Activated CD4-positive, alpha-beta memory T cell treated with anti-CD3 and anti-CD28 coated beads for 36 hours (primary cell): ENCODE measurements around the gene RNF149. TPM values are rescaled to one million over a fixed set of nuclear protein-coding genes. Genes with fewer than 3 reads are reported as not detected.
"Not testable (repeated sequence)": the region's sequence is repeated elsewhere in the genome, so short reads cannot be mapped to it uniquely, and the experiment has no call there.

Experiments
- CTCF ChIA-PET: fragments of 350-600 bp; sonication (Branson Sonifier 250); formaldehyde crosslinking; loops from one replicate; lab custom pipeline; 2021; ENCODE audit warnings: antibody characterized with exemption, inconsistent platforms; lab: Charles Lee
- POLR2A ChIA-PET: fragments of 350-600 bp; sonication (Branson Sonifier 250); formaldehyde crosslinking; loops from one replicate; lab custom pipeline; 2021; ENCODE audit warnings: antibody characterized with exemption; lab: Charles Lee
- DNase-seq: peaks from one replicate; pipeline ENCODE4 v3.0.0-alpha.2; 2020
- H3K27ac Mint-ChIP-seq: one replicate; pipeline ENCODE4 v1.8.0; 2021; ENCODE audit warnings: mixed read lengths
- H3K27me3 Mint-ChIP-seq: one replicate; pipeline ENCODE4 v1.8.0; 2021; ENCODE audit warnings: mixed read lengths
- H3K36me3 Mint-ChIP-seq: one replicate; pipeline ENCODE4 v1.8.0; 2021; ENCODE audit warnings: mixed read lengths
- H3K4me1 Mint-ChIP-seq: one replicate; pipeline ENCODE4 v1.8.0; 2021; ENCODE audit warnings: low read depth, mixed read lengths
- H3K4me3 Mint-ChIP-seq: one replicate; pipeline ENCODE4 v1.8.0; 2021; ENCODE audit warnings: mild to moderate bottlenecking, mixed read lengths
- H3K9me3 Mint-ChIP-seq: one replicate; pipeline ENCODE4 v1.8.0; 2021; ENCODE audit warnings: mixed read lengths
- intact Hi-C: fragments of 100-400 bp; cut with micrococcal nuclease; formaldehyde crosslinking; loops from one replicate; pipeline ENCODE4 v1.15.1; 2023
- total RNA-seq, 2 experiments: library from RNA; stranded (reverse); gene quantifications; one replicate each; pipeline ENCODE4 v1.2.3, GENCODE V29; 2021

RNF149 gene
- total RNA-seq, result 10 to 100 TPM; 42.1 to 46.9 TPM

- Mint-ChIP-seq H3K27ac (peak within 1 kb of the TSS; percentile 97), H3K4me3 (peak within 1 kb of the TSS; percentile 98), H3K9me3 (no peaks in the 10 kb centered on the region), H3K4me1 (peaks cover 65% of the 10 kb centered on the region), H3K36me3 (peaks cover 24% of the 10 kb centered on the region), H3K27me3 (no peaks in the 10 kb centered on the region)
- intact Hi-C loops, result loop anchor here (5.0 kb wide), 2 partner anchors 306 to 409 kb away; partner anchors contain the start of gene RPL31
- ChIA-PET POLR2A (interaction anchor here (0.6 to 2.0 kb wide), 11 partner anchors 9 to 419 kb away, joined by 3 to 10 read pairs (median 4); partner anchors contain the start of gene CNOT11), CTCF (interaction anchor here (0.6 to 1.7 kb wide), 9 partner anchors 8 to 697 kb away, joined by 3 to 9 read pairs (median 4); no protein-coding TSS in a partner anchor)
- peak; percentile 92 for DNase-seq
These were observed at the start of gene RNF149 for GRCh38 chr2:101308432-101309210. Gene RNF149 (minus strand): TSS chr2:101308701. CDS start chr2:101308588, 113 bp downstream.

- intact Hi-C loops, result no loop called here
- Mint-ChIP-seq H3K36me3 (no peaks in the 10 kb centered on the region), H3K9me3 (no peaks in the 10 kb centered on the region), H3K4me1 (peaks cover 28% of the 10 kb centered on the region), H3K27me3 (no peaks in the 10 kb centered on the region), H3K27ac (no peak overlapping the region), H3K4me3 (no peak overlapping the region)
- ChIA-PET POLR2A (interaction anchor here (1.3 kb wide), 1 partner anchor 15 kb away, joined by 3 read pairs; no protein-coding TSS in a partner anchor), CTCF (interaction anchor here (1.9 kb wide), 1 partner anchor 15 kb away, joined by 5 read pairs; no protein-coding TSS in a partner anchor)
- DNase-seq, result no peak
These were observed 48.9 kb upstream of the RNF149 start for GRCh38 chr2:101357376-101357775.

- intact Hi-C loops, result no loop called here
- Mint-ChIP-seq H3K36me3 (no peaks in the 10 kb centered on the region), H3K9me3 (no peaks in the 10 kb centered on the region), H3K27me3 (no peaks in the 10 kb centered on the region), H3K4me1 (peaks cover 20% of the 10 kb centered on the region), H3K27ac (no peak overlapping the region), H3K4me3 (no peak overlapping the region)
- ChIA-PET POLR2A (no interaction called here), CTCF (no interaction called here)
- no peak for DNase-seq
These were observed 48.0 kb upstream of the RNF149 start for GRCh38 chr2:101356521-101356920.

- no peak for DNase-seq
- intact Hi-C loops, result no loop called here
- H3K36me3 Mint-ChIP-seq, result no peaks in the 10 kb centered on the region
- no peak overlapping the region for H3K27ac Mint-ChIP-seq
- ChIA-PET CTCF (no interaction called here), POLR2A (no interaction called here)
- no peaks in the 10 kb centered on the region for H3K9me3 Mint-ChIP-seq
- H3K4me1 Mint-ChIP-seq, result peaks cover 15% of the 10 kb centered on the region
- no peak overlapping the region for H3K4me3 Mint-ChIP-seq
- H3K27me3 Mint-ChIP-seq, result no peaks in the 10 kb centered on the region
These were observed 47.6 kb upstream of the RNF149 start for GRCh38 chr2:101356055-101356454.

GRCh38 chr2:101355401-101356054 lies 47.0 kb upstream of the RNF149 start:
- POLR2A ChIA-PET, result no interaction called here
- no peaks in the 10 kb centered on the region for H3K36me3 Mint-ChIP-seq
- no peaks in the 10 kb centered on the region for H3K9me3 Mint-ChIP-seq
- no peak overlapping the region for H3K4me3 Mint-ChIP-seq
- intact Hi-C loops, result no loop called here
- no peaks in the 10 kb centered on the region for H3K27me3 Mint-ChIP-seq
- peaks cover 12% of the 10 kb centered on the region for H3K4me1 Mint-ChIP-seq
- H3K27ac Mint-ChIP-seq, result no peak overlapping the region
- CTCF ChIA-PET, result interaction anchor here (1.0 kb wide), 1 partner anchor 13 kb away, joined by 3 read pairs; no protein-coding TSS in a partner anchor
- DNase-seq, result no peak

GRCh38 chr2:101354420-101355311 lies 46.2 kb upstream of the RNF149 start:
- peaks cover 8% of the 10 kb centered on the region for H3K4me1 Mint-ChIP-seq
- DNase-seq, result no peak
- H3K9me3 Mint-ChIP-seq, result no peaks in the 10 kb centered on the region
- H3K4me3 Mint-ChIP-seq, result no peak overlapping the region
- POLR2A ChIA-PET, result no interaction called here
- no peak overlapping the region for H3K27ac Mint-ChIP-seq
- CTCF ChIA-PET, result interaction anchor here (1.0 kb wide), 1 partner anchor 12 kb away, joined by 3 read pairs; no protein-coding TSS in a partner anchor
- no peaks in the 10 kb centered on the region for H3K27me3 Mint-ChIP-seq
- H3K36me3 Mint-ChIP-seq, result no peaks in the 10 kb centered on the region
- intact Hi-C loops, result no loop called here

- intact Hi-C loops, H3K9me3 Mint-ChIP-seq, POLR2A ChIA-PET, H3K27ac Mint-ChIP-seq, H3K36me3 Mint-ChIP-seq, H3K4me3 Mint-ChIP-seq, DNase-seq, H3K4me1 Mint-ChIP-seq, H3K27me3 Mint-ChIP-seq: not testable (repeated sequence)
- CTCF ChIA-PET, result interaction anchor here (1.1 to 5.7 kb wide), 2 partner anchors 12 to 67 kb away, joined by 4 to 36 read pairs; no protein-coding TSS in a partner anchor
These were observed 44.1 kb upstream of the RNF149 start for GRCh38 chr2:101352631-101353030.

- Mint-ChIP-seq H3K27me3 (no peaks in the 10 kb centered on the region), H3K9me3 (no peaks in the 10 kb centered on the region), H3K4me1 (peaks cover 6% of the 10 kb centered on the region), H3K27ac (no peak overlapping the region), H3K36me3 (no peaks in the 10 kb centered on the region), H3K4me3 (no peak overlapping the region)
- DNase-seq, result no peak
- POLR2A ChIA-PET, result no interaction called here
- intact Hi-C loops, result no loop called here
- CTCF ChIA-PET, result interaction anchor here (1.3 to 5.7 kb wide), 3 partner anchors 11 to 533 kb away, joined by 3 to 36 read pairs (median 4); no protein-coding TSS in a partner anchor
These were observed 42.7 kb upstream of the RNF149 start for GRCh38 chr2:101351207-101351606.

- Mint-ChIP-seq H3K4me1 (peaks cover 5% of the 10 kb centered on the region), H3K4me3 (no peak overlapping the region), H3K27me3 (no peaks in the 10 kb centered on the region), H3K9me3 (no peaks in the 10 kb centered on the region), H3K27ac (no peak overlapping the region), H3K36me3 (no peaks in the 10 kb centered on the region)
- CTCF ChIA-PET, result interaction anchor here (1.1 to 5.7 kb wide), 5 partner anchors 9 to 534 kb away, joined by 4 to 36 read pairs (median 5); partner anchors contain the start of gene CREG2
- POLR2A ChIA-PET, result no interaction called here
- intact Hi-C loops, result loop anchor here (10.0 kb wide), 1 partner anchor 475 kb away; no protein-coding TSS in a partner anchor
- DNase-seq, result peak; percentile 17
These were observed 41.6 kb upstream of the RNF149 start for GRCh38 chr2:101349893-101350662.

GRCh38 chr2:101348883-101349282 lies 40.4 kb upstream of the RNF149 start:
- peaks cover 5% of the 10 kb centered on the region for H3K4me1 Mint-ChIP-seq
- H3K9me3 Mint-ChIP-seq, result no peaks in the 10 kb centered on the region
- no peak overlapping the region for H3K4me3 Mint-ChIP-seq
- no peak overlapping the region for H3K27ac Mint-ChIP-seq
- no peaks in the 10 kb centered on the region for H3K36me3 Mint-ChIP-seq
- ChIA-PET POLR2A (no interaction called here), CTCF (interaction anchor here (0.8 to 5.7 kb wide), 4 partner anchors 8 to 40 kb away, joined by 4 to 36 read pairs (median 6); partner anchors contain the start of gene CREG2)
- no peaks in the 10 kb centered on the region for H3K27me3 Mint-ChIP-seq
- intact Hi-C loops, result loop anchor here (10.0 kb wide), 1 partner anchor 476 kb away; no protein-coding TSS in a partner anchor
- DNase-seq, result no peak
